HFFc6 (cell line): ENCODE data around the gene NUMB. TPM values are rescaled to one million over a fixed set of nuclear protein-coding genes. Genes with fewer than 3 reads are reported as not detected.
A peak's percentile ranks its signal among the peaks of the same experiment; 100 is the strongest.

ENCODE experiments used
- DNase-seq: peaks from one replicate; pipeline ENCODE4 v3.0.0-alpha.2; 2018
- H3K27ac Mint-ChIP-seq: 2 replicates; pipeline ENCODE4 v1.8.0; 2020; ENCODE audit warnings: mild to moderate bottlenecking, mixed read lengths
- H3K27me3 Mint-ChIP-seq: 2 replicates; pipeline ENCODE4 v1.8.0; 2021; ENCODE audit warnings: mild to moderate bottlenecking, moderate library complexity, mixed read lengths; ENCODE audit not compliant: insufficient read depth
- H3K36me3 Mint-ChIP-seq: 2 replicates; pipeline ENCODE4 v1.8.0; 2021; ENCODE audit warnings: low read depth, mixed read lengths
- H3K4me1 Mint-ChIP-seq: 2 replicates; pipeline ENCODE4 v1.8.0; 2020; ENCODE audit warnings: low read depth, mixed read lengths
- H3K4me3 Mint-ChIP-seq: 2 replicates; pipeline ENCODE4 v1.8.0; 2020; ENCODE audit warnings: mild to moderate bottlenecking, moderate library complexity, mixed read lengths
- H3K9me3 Mint-ChIP-seq: 2 replicates; pipeline ENCODE4 v1.8.0; 2020; ENCODE audit warnings: mild to moderate bottlenecking, mixed read lengths
- CTCF ChIP-seq: fragments of 200-600 bp; sonication (generic); IDR thresholded peaks from 2 replicates; pipeline ENCODE4 v1.5.0; 2021; ENCODE audit warnings: antibody characterized with exemption, mild to moderate bottlenecking
- total RNA-seq, 6 experiments: library from RNA; stranded (reverse); fragmentation: NEBNext Ultra II Directional; extraction: Animal tissue kit (Norgen Biotek cat#: 25700); gene quantifications; 2 replicates in 1 of 6; 3 replicates in 5 of 6; pipeline ENCODE4 v1.2.3, GENCODE V29; 2021

NUMB gene
- total RNA-seq, 6 experiments from 2014 or later = 60.1 to 80.8 (median 71.4) TPM

- Mint-ChIP-seq H3K27me3 (no peaks in the 10 kb centered on the region), H3K36me3 (peaks cover 5% of the 10 kb centered on the region; the same call in 1 of the 2 replicates), H3K9me3 (no peaks in the 10 kb centered on the region), H3K4me3 (peak overlapping the region; percentile 33; the same call in 1 of the 2 replicates), H3K4me1 (peaks cover 80% of the 10 kb centered on the region), H3K27ac (peak overlapping the region; percentile 46)
- TF ChIP-seq CTCF = no peak
- DNase-seq = no peak
These were observed 1.6 kb upstream of the NUMB start for GRCh38 chr14:73459959-73460358.

GRCh38 chr14:73457924-73458182, 493 bp downstream of the NUMB start:
- TF ChIP-seq CTCF = no peak
- H3K27me3 Mint-ChIP-seq = no peaks in the 10 kb centered on the region
- H3K4me1 Mint-ChIP-seq = peaks cover 75% of the 10 kb centered on the region
- H3K27ac Mint-ChIP-seq = peak overlapping the region; percentile 97
- peak overlapping the region; percentile 93 for H3K4me3 Mint-ChIP-seq
- peaks cover 5% of the 10 kb centered on the region; the same call in 1 of the 2 replicates for H3K36me3 Mint-ChIP-seq
- DNase-seq = no peak
- H3K9me3 Mint-ChIP-seq = no peaks in the 10 kb centered on the region

GRCh38 chr14:73457041-73457923, 1.1 kb downstream of the NUMB start:
- H3K4me1 Mint-ChIP-seq = peaks cover 75% of the 10 kb centered on the region
- peak overlapping the region; percentile 93 for H3K4me3 Mint-ChIP-seq
- H3K27ac Mint-ChIP-seq = peak overlapping the region; percentile 97
- no peaks in the 10 kb centered on the region for H3K9me3 Mint-ChIP-seq
- no peaks in the 10 kb centered on the region for H3K27me3 Mint-ChIP-seq
- peaks cover 5% of the 10 kb centered on the region; the same call in 1 of the 2 replicates for H3K36me3 Mint-ChIP-seq
- no peak for TF ChIP-seq CTCF
- DNase-seq = peak; percentile 14

- no peak for DNase-seq
- Mint-ChIP-seq H3K9me3 (no peaks in the 10 kb centered on the region), H3K27ac (peak overlapping the region; percentile 53; the same call in 1 of the 2 replicates), H3K4me3 (peak overlapping the region; percentile 28; the same call in 1 of the 2 replicates), H3K36me3 (peaks cover 5% of the 10 kb centered on the region; the same call in 1 of the 2 replicates), H3K27me3 (no peaks in the 10 kb centered on the region), H3K4me1 (peaks cover 57% of the 10 kb centered on the region)
- TF ChIP-seq CTCF = no peak
These were observed 3.1 kb downstream of the NUMB start for GRCh38 chr14:73455294-73455693.

GRCh38 chr14:73452341-73453186, 5.8 kb downstream of the NUMB start:
- H3K4me3 Mint-ChIP-seq = peak overlapping the region; percentile 59
- peak; percentile 75 for DNase-seq
- no peaks in the 10 kb centered on the region for H3K36me3 Mint-ChIP-seq
- no peaks in the 10 kb centered on the region for H3K27me3 Mint-ChIP-seq
- TF ChIP-seq CTCF = no peak
- H3K4me1 Mint-ChIP-seq = peaks cover 40% of the 10 kb centered on the region
- peak overlapping the region; percentile 32 for H3K27ac Mint-ChIP-seq
- H3K9me3 Mint-ChIP-seq = no peaks in the 10 kb centered on the region
